Testis (tissue), 2 donors: ENCODE measurements around the gene MYB.

Source experiments
- CTCF ChIP-seq, 3 experiments: fragments of 450-650 bp in 2 of 3; fragments of 200-600 bp in 1 of 3; sonication (generic) in 1 of 3; IDR thresholded peaks; one replicate each; pipeline ENCODE4 v1.5.1; 2016 to 2019; ENCODE audit warnings: antibody characterized with exemption in 3 of 3, mild to moderate bottlenecking in 2 of 3, moderate library complexity in 1 of 3
- POLR2A ChIP-seq: fragments of 450-650 bp; IDR thresholded peaks from one replicate; pipeline ENCODE4 v1.6.1; 2017; ENCODE audit warnings: antibody characterized with exemption, mild to moderate bottlenecking, moderate library complexity

- no peak for TF ChIP-seq CTCF (IDR thresholded peaks at IDR 0.05)
- TF ChIP-seq POLR2A = no peak
Observed at GRCh38 chr6:135225911-135226310, 44.8 kb downstream of the MYB start.
